HUES6 (cell line): Measurements from ENCODE around the gene ATP11A.

ENCODE experiments used
- H3K27ac ChIP-seq: 2 replicates; pipeline ENCODE4 v1.7.0; 2013; ENCODE audit warnings: low read depth, mild to moderate bottlenecking, low read length, inconsistent platforms
- H3K27me3 ChIP-seq: 2 replicates; pipeline ENCODE4 v1.6.1; 2013; ENCODE audit warnings: low read length; ENCODE audit not compliant: control insufficient read depth, insufficient read depth
- H3K36me3 ChIP-seq: 2 replicates; pipeline ENCODE4 v1.6.1; 2013; ENCODE audit warnings: low read length; ENCODE audit not compliant: control insufficient read depth, insufficient read depth
- H3K4me1 ChIP-seq: 2 replicates; pipeline ENCODE4 v1.6.1; 2013; ENCODE audit warnings: low read length; ENCODE audit not compliant: control insufficient read depth, insufficient read depth
- H3K4me3 ChIP-seq: 2 replicates; pipeline ENCODE4 v1.5.1; 2013; ENCODE audit warnings: low read depth, low read length
- H3K9ac ChIP-seq: one replicate; pipeline ENCODE4 v1.6.1; 2013; ENCODE audit warnings: mild to moderate bottlenecking, low read length
- H3K9me3 ChIP-seq: 2 replicates; pipeline ENCODE4 v1.6.1; 2013; ENCODE audit warnings: low read depth, low read length; ENCODE audit not compliant: control insufficient read depth, insufficient read depth

Gene ATP11A

GRCh38 chr13:112651750-112652511 lies 37.9 kb upstream of the ATP11A start:
- Histone ChIP-seq H3K36me3 (no peaks in the 10 kb centered on the region), H3K9me3 (no peaks in the 10 kb centered on the region), H3K27me3 (no peaks in the 10 kb centered on the region), H3K27ac (no peak overlapping the region), H3K9ac (no peak overlapping the region), H3K4me3 (no peak overlapping the region), H3K4me1 (peaks cover 5% of the 10 kb centered on the region; the same call in 1 of the 2 replicates)

- H3K4me3 ChIP-seq = no peak overlapping the region
- H3K27me3 ChIP-seq = no peaks in the 10 kb centered on the region
- no peak overlapping the region for H3K9ac ChIP-seq
- peaks cover 5% of the 10 kb centered on the region; the same call in 1 of the 2 replicates for H3K4me1 ChIP-seq
- H3K27ac ChIP-seq = no peak overlapping the region
- H3K9me3 ChIP-seq = no peaks in the 10 kb centered on the region
- no peaks in the 10 kb centered on the region for H3K36me3 ChIP-seq
These were observed 37.2 kb upstream of the ATP11A start for GRCh38 chr13:112652512-112653070.

GRCh38 chr13:112653071-112653470 lies 36.8 kb upstream of the ATP11A start:
- no peaks in the 10 kb centered on the region for H3K9me3 ChIP-seq
- no peaks in the 10 kb centered on the region for H3K27me3 ChIP-seq
- no peak overlapping the region for H3K9ac ChIP-seq
- no peak overlapping the region for H3K4me3 ChIP-seq
- H3K4me1 ChIP-seq = peaks cover 4% of the 10 kb centered on the region; the same call in 1 of the 2 replicates
- no peaks in the 10 kb centered on the region for H3K36me3 ChIP-seq
- H3K27ac ChIP-seq = no peak overlapping the region

DNA sequence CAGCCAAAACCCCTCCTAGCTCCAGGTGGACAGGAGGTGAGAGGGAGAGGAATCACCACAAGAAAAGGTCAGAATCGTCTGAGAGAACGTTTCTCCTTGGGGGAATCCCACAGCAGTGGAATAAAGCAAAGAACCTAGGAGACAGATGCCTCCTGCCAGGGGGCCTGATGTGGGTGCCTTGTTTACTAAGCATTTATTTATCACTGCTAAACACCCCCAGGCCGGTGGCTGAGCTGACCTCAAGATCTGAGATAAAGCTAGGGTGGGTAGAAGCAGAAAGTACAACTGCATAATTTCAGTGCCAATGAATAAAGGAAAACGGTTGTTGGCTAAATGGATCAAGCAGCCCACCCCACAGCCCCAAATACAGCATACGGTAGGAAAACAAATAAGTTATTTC lies 33.9 kb upstream of the ATP11A start:
- H3K4me3 ChIP-seq = no peak overlapping the region
- H3K9ac ChIP-seq = no peak overlapping the region
- peaks cover 11% of the 10 kb centered on the region; the same call in 1 of the 2 replicates for H3K4me1 ChIP-seq
- no peaks in the 10 kb centered on the region for H3K27me3 ChIP-seq
- no peaks in the 10 kb centered on the region for H3K36me3 ChIP-seq
- H3K9me3 ChIP-seq = no peaks in the 10 kb centered on the region
- no peak overlapping the region for H3K27ac ChIP-seq

DNA sequence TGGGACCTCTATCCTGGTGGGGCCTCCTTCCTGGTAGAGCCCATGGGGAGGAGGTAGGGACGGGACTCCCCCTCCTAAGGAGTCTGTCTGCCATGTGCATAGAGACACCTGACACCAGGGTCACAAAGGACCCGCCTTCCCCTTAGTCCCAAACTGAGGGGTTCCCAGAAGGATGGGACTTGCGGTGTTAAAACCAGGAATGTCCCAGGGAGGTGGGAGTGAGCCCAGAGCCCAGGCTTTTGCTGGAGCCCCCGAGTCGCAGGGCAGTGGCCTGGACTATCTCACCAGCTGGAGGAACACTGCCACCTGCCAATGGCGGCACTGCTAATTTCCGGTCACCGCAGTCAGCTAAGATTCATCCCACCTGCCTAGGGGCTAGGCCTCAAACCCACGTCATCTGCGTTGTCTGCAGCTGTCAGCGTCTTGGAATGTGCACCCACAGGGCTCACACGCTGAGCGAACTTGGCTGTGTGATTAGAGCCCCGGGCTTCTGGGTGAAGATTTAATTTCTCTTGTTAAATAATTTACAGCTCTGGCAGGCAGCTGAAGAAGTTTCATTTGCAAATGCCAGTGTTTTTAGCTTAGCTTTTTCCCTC lies 31.9 kb upstream of the ATP11A start:
- Histone ChIP-seq H3K9ac (no peak overlapping the region), H3K9me3 (0 out of 2 replicates have a peak, but pooled peaks cover 2% of the 10 kb centered on the region), H3K4me3 (no peak overlapping the region), H3K27me3 (no peaks in the 10 kb centered on the region), H3K4me1 (peaks cover 11% of the 10 kb centered on the region; the same call in 1 of the 2 replicates), H3K27ac (no peak overlapping the region), H3K36me3 (no peaks in the 10 kb centered on the region)

GRCh38 chr13:112658808-112659207 lies 31.0 kb upstream of the ATP11A start:
- Histone ChIP-seq H3K9ac (no peak overlapping the region), H3K36me3 (no peaks in the 10 kb centered on the region), H3K27me3 (no peaks in the 10 kb centered on the region), H3K4me1 (peaks cover 11% of the 10 kb centered on the region; the same call in 1 of the 2 replicates), H3K27ac (no peak overlapping the region), H3K4me3 (no peak overlapping the region), H3K9me3 (0 out of 2 replicates have a peak, but pooled peaks cover 2% of the 10 kb centered on the region)

DNA sequence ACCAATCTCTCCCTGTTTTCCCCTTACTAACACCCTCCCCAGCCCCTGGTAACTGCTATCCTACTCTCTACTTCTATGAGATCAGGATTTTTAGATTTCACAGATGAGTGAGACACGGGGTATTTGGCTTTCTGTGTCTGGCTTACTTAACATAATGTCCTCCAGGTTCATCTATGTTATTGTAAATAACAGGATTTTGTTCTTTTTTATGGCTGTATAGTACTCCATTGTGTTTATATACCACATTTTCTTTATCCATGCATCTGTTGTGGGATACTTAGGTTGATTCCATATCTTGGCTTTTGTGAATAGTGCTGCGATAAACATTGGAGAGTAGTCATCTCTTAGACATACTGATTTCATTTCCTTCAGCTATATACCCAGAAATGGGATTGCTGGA lies 28.5 kb upstream of the ATP11A start:
- Histone ChIP-seq H3K9me3 (peaks cover 5% of the 10 kb centered on the region; the same call in 1 of the 2 replicates), H3K36me3 (no peaks in the 10 kb centered on the region), H3K4me3 (no peak overlapping the region), H3K9ac (no peak overlapping the region), H3K27me3 (no peaks in the 10 kb centered on the region; the same call in 1 of the 2 replicates), H3K4me1 (peaks cover 11% of the 10 kb centered on the region; the same call in 1 of the 2 replicates), H3K27ac (no peak overlapping the region)

- Histone ChIP-seq H3K36me3 (no peaks in the 10 kb centered on the region), H3K27ac (no peak overlapping the region), H3K4me3 (no peak overlapping the region), H3K27me3 (no peaks in the 10 kb centered on the region; the same call in 1 of the 2 replicates), H3K9ac (no peak overlapping the region), H3K4me1 (no peaks in the 10 kb centered on the region), H3K9me3 (peaks cover 5% of the 10 kb centered on the region; the same call in 1 of the 2 replicates)
These were observed 25.2 kb upstream of the ATP11A start for GRCh38 chr13:112664501-112665203.

DNA sequence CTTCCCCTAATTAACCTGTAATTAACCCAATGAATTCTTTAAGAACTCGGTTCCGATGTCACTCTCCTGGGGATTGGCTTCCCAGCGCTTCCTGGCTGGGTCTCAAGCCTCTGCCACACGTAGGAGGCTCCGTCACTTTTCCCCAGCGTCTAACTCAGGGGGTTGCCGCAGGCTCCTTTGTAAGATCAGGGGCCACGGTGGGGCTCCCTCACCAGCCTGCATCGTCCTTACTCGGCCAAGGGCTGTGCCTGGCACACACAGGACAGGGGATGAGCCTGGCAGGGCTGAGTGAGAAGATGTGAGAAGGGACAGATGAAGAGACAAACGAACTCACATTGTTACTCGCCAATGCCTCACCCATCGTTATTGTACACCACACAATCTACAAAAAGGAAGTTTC lies 20.9 kb upstream of the ATP11A start:
- H3K4me1 ChIP-seq = no peaks in the 10 kb centered on the region
- peaks cover 3% of the 10 kb centered on the region; the same call in 1 of the 2 replicates for H3K9me3 ChIP-seq
- H3K27ac ChIP-seq = no peak overlapping the region
- no peak overlapping the region for H3K4me3 ChIP-seq
- no peaks in the 10 kb centered on the region; the same call in 1 of the 2 replicates for H3K27me3 ChIP-seq
- no peaks in the 10 kb centered on the region for H3K36me3 ChIP-seq
- H3K9ac ChIP-seq = no peak overlapping the region

GRCh38 chr13:112669881-112670499 lies 19.8 kb upstream of the ATP11A start:
- Histone ChIP-seq H3K4me3 (no peak overlapping the region), H3K27ac (no peak overlapping the region), H3K36me3 (no peaks in the 10 kb centered on the region), H3K4me1 (no peaks in the 10 kb centered on the region), H3K27me3 (no peaks in the 10 kb centered on the region), H3K9me3 (peaks cover 3% of the 10 kb centered on the region; the same call in 1 of the 2 replicates), H3K9ac (no peak overlapping the region)
